ENCODE data around the gene NDST4.

GRCh38 chr4:114941503-114941902, 171.9 kb downstream of the NDST4 start:
- no peak for TF ChIP-seq PATZ1 (CRISPR knock-in tag; IDR thresholded peaks at IDR 0.05)
- no peak for TF ChIP-seq MAZ (IDR thresholded peaks at IDR 0.05; ENCODE audit: borderline replicate concordance, low read depth, low read length)
- no peak for TF ChIP-seq MAZ (CRISPR knock-in tag; IDR thresholded peaks at IDR 0.05; ENCODE audit: low read depth)
- TF ChIP-seq, protein P1, sequence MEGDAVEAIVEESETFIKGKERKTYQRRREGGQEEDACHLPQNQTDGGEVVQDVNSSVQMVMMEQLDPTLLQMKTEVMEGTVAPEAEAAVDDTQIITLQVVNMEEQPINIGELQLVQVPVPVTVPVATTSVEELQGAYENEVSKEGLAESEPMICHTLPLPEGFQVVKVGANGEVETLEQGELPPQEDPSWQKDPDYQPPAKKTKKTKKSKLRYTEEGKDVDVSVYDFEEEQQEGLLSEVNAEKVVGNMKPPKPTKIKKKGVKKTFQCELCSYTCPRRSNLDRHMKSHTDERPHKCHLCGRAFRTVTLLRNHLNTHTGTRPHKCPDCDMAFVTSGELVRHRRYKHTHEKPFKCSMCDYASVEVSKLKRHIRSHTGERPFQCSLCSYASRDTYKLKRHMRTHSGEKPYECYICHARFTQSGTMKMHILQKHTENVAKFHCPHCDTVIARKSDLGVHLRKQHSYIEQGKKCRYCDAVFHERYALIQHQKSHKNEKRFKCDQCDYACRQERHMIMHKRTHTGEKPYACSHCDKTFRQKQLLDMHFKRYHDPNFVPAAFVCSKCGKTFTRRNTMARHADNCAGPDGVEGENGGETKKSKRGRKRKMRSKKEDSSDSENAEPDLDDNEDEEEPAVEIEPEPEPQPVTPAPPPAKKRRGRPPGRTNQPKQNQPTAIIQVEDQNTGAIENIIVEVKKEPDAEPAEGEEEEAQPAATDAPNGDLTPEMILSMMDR (CRISPR knock-in tag; IDR thresholded peaks at IDR 0.05) = no peak
- TF ChIP-seq, protein P2, sequence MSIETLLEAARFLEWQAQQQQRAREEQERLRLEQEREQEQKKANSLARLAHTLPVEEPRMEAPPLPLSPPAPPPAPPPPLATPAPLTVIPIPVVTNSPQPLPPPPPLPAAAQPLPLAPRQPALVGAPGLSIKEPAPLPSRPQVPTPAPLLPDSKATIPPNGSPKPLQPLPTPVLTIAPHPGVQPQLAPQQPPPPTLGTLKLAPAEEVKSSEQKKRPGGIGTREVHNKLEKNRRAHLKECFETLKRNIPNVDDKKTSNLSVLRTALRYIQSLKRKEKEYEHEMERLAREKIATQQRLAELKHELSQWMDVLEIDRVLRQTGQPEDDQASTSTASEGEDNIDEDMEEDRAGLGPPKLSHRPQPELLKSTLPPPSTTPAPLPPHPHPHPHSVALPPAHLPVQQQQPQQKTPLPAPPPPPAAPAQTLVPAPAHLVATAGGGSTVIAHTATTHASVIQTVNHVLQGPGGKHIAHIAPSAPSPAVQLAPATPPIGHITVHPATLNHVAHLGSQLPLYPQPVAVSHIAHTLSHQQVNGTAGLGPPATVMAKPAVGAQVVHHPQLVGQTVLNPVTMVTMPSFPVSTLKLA (IDR thresholded peaks at IDR 0.05) = no peak
- TF ChIP-seq ZNF274 (CRISPR knock-in tag; IDR thresholded peaks at IDR 0.05) = no peak
- TF ChIP-seq ZNF629 (CRISPR knock-in tag; conservative IDR thresholded peaks at IDR 0.05) = no peak
- no peak for TF ChIP-seq IRX3 (CRISPR knock-in tag; IDR thresholded peaks at IDR 0.05; ENCODE audit: borderline replicate concordance, low read depth)
- TF ChIP-seq PHF8 (CRISPR knock-in tag; IDR thresholded peaks at IDR 0.05) = no peak
- TF ChIP-seq HDAC2 (CRISPR knock-in tag; IDR thresholded peaks at IDR 0.05) = no peak
- no peak for TF ChIP-seq TAF1 (CRISPR knock-in tag; IDR thresholded peaks at IDR 0.05)
- no peak for TF ChIP-seq HMGXB4 (CRISPR knock-in tag; IDR thresholded peaks at IDR 0.05; ENCODE audit: borderline replicate concordance in 1 of 2, low read depth in 1 of 2)
